G401 (cell line): Measurements from ENCODE around the gene ZNF443. TPM values are rescaled to one million over a fixed set of nuclear protein-coding genes. Genes with fewer than 3 reads are reported as not detected.
"Not testable (repeated sequence)": the region's sequence is repeated elsewhere in the genome, so short reads cannot be mapped to it uniquely, and the experiment has no call there.

Experiments used
- DNase-seq: peaks from one replicate; pipeline ENCODE4 v3.0.0-alpha.2; 2015; ENCODE audit warnings: low spot score
- in situ Hi-C: cut with HindIII; loops from 2 replicates; pipeline ENCODE4 v1.10.0; 2016; ENCODE audit warnings: low sequenced_read_pairs, mixed read lengths
- total RNA-seq: library from RNA; depleted of rRNA; stranded (reverse); fragments of >200 nt; shearing (Covaris generic); gene quantifications from 2 replicates; pipeline ENCODE4 v1.2.3, GENCODE V29; 2014; rRNA removed

Gene ZNF443
- total RNA-seq = 4.9 and 6.3 TPM in 2 replicates

DNA sequence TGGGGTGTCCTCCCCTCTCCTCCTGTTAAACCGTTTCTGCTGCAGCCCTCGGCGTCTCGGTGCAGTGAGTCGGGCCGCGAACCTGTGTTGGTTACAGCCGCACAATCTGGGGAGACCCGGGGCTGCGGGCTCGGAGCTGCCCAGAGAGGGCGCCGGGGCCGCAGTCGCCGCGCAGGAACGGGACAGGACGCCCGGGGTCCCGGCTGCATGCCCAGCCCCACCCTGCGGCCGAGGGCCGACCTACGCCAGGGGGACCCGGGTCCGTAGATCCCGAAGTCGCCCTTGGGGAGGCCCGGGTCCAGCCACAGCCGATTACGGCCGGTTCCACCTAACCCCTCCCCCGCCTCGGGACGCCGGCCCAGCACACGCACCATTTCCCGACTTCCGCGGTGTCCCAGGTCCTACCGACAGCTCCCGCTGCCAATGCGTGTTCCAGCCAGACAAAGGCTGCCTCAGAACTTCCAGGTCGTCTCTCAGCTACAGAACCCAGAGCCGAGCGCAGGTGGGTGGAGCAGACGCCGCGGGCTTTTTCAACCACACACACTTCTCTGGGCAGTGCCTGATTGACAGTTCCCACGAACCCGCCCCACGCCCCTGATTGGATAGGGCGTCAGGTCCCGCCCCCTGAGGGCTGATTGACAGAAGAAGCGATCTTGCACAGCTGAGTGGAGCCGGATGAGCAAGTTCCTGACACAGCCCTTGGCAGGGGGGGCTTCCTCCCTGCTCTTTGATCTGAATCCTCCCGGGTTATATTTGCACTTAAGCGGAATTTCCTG lies at the start of gene ZNF443:
ZNF443 (minus strand) TSS at position 481 of the 776 bp plus-strand sequence; CDS start at position 374, 107 bp downstream.
- peak; percentile 99 for DNase-seq

DNA sequence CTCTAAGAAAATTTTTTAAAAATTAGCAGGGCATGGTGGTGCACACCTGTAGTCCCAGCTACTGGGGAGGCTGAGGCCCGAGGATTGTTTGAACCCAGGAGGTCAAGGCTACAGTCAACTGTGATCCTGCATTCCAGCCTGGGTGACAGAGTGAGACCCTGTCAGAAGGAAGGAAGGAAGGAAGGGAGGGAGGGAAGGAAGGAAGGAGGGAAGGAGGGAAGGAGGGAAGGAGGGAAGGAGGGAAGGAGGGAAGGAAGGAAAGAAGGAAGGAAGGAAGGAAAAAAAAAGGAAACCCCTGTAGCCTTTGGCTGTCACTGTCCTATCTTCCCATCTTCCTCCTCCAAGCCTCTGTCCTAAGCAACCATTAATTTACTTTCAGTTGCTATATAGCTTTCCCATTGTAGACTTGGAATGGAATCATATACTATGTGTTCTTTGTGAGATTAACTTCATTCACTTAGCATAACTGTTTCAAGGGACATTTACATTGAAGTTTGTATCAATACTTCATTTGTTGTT lies 45.5 kb upstream of the ZNF443 start:
- DNase-seq, in situ Hi-C loops: not testable (repeated sequence)

More for the DNA sequence above, at the start of gene ZNF443:
- in situ Hi-C loops = no loop called here

DNA sequence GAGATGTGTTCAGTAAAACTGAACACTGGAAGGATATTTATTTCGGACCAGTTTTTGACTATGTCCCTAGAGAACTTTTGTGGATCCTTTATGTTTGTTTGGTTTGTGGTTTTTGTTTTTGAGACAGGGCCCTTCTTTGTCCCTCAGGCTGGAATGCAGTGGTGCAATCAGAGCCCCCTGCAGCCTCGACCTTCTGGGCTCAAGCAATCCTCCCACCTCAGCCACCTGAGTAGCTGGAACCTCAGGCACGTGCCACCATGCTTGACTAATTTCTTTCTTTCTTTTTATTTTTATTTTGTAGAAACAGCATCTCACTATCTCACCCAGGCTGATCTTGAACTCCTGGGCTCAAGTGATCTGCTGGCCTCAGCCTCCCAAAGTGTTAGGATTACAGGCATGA lies 44.8 kb upstream of the ZNF443 start:
- in situ Hi-C loops = no loop called here
- no peak for DNase-seq

DNA sequence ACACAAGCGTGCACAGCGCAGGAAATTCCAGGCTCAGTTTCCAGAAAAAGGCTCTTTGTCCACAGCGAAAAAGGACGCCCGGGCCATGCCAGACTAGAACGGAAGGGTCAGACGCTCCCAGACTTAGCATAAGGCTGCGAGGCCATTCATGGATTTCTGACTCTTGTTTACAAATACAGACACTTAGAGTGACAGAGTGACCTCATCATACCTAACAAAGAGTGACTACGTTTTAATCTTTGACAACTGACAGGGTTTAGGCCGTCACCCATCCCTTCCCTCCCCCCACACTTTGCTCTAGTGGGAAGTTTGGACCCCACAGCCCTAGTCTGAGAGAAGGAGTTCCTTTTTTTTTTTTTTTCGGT lies 44.2 kb upstream of the ZNF443 start:
- no peak for DNase-seq
- in situ Hi-C loops = no loop called here

DNA sequence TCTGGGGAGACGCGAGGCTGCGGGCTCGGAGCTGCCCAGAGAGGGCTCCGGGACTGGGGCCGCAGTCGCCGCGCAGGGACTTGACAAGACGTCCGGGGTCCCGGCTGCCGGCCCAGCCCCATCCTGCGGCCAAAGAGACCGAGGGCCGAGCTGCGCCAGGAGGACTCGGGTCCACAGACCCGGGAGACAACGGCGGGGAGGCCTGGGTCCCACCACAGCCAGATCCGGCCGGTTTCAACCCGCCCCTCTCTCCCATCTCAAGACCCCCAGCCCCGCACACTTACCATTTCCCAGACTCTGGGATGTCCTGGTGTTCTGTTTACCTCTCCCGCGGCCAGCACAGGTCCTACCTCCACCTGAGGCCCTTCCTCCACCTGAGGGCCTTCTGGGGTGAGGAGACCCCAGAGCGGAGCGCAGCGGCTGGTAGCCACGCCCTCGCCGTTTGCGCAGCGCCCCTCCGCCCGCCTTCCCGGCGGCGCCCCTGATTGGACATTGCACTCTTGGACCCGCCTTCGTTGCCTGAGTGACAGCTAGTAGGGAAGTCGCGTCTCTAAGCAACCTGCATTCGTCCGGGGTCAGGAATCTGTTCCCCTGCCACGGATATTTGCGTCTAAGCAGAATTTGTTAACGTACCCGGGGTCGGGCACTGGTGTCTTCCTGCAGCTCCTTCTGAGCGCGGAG lies 43.7 kb upstream of the ZNF443 start, which contains the start of gene ZNF709:
ZNF709 (minus strand) TSS at position 446 of the 681 bp plus-strand sequence; CDS start at position 287, 159 bp downstream.
- in situ Hi-C loops = no loop called here
- DNase-seq = peak; percentile 96

DNA sequence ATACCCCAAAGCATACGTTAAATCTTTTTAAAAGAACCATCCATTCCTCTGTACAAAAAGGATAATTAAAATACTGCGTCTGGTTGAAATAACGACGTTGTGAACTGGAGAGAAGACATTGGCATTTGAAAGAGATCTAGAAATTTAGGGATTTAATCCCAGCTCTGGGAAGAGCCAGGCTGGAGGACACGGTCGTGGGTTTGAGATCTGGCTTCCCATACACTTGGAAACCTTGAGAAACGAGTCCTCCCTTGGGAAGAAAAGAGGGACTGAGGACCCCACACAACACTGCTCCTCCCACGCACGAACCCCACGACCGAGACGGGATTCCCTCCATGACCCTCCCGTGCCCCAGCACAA lies 43.2 kb upstream of the ZNF443 start:
- no peak for DNase-seq
- in situ Hi-C loops = no loop called here

DNA sequence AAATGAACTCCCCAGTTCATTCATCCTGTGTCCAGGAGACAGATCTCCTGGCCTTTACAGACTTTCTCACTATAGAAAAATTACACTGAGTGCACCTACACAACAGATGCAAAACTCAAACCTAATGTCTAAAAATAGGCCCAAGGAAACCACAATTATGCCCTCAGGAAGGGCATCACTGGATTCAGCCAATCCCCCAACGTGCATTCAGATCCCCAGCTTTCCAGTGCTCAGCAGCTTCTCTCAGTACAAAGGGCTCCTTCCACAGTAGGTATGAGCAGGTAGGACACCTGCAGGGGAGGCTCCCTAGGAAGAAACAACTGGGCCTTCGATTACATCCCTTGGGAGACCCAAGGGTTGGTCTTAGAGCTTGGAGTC lies 41.7 kb upstream of the ZNF443 start:
- no peak for DNase-seq
- in situ Hi-C loops = no loop called here

DNA sequence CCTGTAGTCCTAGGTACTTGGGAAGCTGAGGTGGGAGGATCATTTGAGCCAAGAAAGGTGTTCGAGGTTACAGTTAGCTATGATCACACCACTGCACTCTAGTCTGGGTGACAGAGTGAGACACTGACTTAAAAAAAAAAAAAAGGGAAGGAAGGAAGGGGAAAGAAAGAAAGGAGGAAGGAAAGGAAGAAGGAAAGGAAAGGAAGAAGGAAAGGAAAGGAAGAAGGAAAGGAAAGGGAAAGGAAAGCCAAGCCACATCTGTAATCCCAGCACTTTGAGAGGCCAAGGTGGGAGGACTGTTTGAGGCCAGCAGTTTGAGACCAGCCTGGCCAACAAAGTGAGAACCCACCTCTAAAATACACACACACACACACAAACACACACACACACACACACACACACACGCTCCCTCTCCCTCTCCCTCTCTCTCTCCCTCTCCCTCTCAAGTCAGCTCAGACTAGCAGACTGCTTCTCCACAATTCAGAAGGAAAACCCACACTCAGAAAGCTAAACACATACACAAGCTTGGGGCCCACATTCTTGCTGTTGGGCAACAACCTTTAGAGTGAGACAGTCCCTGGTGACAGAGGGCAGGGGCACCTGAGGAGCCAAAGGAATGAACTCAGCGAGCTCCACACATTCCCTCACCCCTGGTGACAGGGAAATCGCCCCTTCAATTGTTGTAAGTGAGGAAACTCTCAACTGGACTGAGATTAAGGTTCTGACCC lies 41.1 kb upstream of the ZNF443 start:
- no peak for DNase-seq
- in situ Hi-C loops = no loop called here

DNA sequence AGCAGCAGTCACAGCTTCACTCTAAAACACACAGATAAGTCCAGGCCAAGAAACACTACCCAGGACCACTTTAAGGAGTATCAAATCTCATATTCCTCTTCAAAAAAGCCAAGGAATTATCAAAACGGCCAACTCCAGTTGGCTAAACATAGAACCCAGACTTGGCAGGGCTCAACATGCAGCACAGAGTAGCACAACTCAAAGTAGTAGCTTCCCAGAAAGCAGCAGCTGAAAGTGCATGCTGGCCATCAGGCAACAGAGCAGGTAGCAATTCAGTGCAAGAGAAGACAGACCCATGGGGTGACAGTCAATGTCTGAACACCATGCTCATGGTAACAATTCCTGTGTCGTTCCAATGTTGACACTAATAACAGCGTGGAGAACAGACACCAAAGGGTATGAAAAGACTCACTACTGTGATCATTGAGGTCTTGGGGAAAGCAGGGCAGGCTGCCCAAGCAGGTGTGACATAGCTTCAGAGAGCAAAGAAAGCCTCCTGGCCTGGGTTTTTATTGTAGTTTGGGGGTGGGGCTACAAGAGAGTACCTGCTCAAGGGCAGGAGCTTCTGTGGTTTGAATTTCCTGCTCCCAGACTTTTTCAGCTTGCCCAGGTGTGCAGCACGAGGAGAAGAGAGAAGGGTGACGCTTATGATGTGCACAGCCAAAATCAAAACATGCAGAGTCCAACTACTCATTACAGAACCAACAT lies 37.6 kb upstream of the ZNF443 start:
- in situ Hi-C loops = no loop called here
- DNase-seq = no peak

DNA sequence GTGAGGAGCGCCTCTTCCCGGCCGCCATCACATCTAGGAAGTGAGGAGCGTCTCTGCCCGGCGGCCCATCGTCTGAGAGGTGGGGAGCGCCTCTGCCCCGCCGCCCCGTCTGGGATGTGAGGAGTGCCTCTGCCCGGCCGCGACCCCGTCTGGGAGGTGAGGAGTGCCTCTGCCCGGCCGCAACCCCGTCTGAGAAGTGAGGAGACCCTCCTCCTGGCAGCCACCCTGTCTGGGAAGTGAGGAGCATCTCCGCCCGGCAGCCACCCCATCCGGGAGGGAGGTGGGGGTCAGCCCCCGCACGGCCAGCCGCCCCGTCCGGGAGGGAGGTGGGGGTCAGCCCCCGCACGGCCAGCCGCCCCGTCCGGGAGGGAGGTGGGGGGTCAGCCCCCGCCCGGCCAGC lies 26.8 kb upstream of the ZNF443 start:
- in situ Hi-C loops, DNase-seq: not testable (repeated sequence)

DNA sequence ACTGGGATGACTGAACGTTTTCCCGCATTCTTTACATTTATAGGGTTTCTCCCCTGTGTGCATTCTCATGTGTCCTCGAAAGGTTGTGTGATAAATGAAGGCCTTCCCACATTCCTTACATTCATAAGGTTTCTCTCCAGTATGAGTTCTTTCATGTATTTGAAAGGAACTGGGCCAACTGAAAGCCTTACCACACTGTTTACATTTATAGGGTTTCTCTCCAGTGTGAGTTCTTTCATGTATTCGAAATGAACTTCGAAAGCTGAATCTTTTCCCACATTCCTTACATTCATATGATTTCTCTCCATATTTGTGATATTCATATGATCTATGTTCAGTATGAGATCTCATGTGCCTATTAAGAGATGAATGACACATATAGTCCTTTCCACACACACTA lies 24.4 kb upstream of the ZNF443 start:
- in situ Hi-C loops = no loop called here
- no peak for DNase-seq

DNA sequence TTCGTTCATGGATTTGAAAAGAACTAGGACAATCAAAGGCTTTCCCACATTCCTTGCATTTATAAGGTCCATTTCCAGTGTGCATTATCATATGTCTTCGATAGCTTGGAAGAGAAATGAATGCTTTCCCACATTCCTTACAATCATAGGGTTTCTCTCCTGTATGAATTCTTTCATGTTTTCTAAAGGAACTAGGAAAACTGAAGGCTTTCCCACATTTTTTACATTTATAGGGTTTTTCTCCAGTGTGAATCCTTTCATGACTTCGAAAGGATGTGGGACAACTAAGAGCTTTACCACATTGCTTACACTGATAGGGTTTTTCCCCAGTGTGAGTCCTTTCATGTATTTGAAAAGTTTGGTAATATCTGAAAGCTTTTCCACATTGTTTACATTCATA lies 23.9 kb upstream of the ZNF443 start:
- in situ Hi-C loops = no loop called here

DNA sequence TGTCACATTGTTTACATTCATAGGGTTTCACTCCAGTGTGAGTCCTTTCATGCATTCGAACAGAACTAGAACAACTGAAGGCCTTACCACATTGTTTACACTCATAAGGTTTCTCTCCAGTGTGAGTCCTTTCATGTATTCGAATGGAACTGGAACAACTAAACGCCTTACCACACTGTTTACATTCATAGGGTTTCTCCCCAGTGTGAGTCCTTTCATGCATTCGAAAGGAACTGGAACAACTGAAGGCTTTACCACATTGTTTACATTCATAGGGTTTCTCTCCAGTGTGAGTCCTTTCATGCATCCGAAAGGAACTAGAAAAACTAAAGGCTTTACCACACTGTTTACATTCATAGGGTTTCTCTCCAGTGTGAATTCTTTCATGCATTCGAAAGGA lies 23.3 kb upstream of the ZNF443 start:
- in situ Hi-C loops, DNase-seq: not testable (repeated sequence)

More for the DNA sequence above, 23.9 kb upstream of the ZNF443 start:
- DNase-seq = no peak

DNA sequence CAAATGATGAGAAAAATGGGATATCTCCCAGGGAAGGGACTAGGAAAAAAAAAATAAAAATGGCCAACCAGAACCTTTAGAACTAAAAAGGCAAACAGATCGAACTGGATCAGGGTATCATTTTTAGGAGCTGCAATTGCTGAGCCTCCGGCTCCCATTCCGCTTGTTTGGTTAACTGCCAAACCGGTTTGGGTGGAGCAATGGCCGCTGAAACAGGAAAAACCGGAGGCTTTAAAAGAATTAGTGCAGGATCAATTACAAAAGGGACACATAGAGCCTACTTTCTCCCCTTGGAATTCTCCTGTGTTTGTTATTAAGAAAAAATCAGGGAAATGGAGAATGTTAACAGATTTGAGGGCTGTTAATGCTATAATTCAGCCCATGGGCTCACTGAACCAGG lies 12.7 kb upstream of the ZNF443 start:
- in situ Hi-C loops = no loop called here
- DNase-seq = no peak

DNA sequence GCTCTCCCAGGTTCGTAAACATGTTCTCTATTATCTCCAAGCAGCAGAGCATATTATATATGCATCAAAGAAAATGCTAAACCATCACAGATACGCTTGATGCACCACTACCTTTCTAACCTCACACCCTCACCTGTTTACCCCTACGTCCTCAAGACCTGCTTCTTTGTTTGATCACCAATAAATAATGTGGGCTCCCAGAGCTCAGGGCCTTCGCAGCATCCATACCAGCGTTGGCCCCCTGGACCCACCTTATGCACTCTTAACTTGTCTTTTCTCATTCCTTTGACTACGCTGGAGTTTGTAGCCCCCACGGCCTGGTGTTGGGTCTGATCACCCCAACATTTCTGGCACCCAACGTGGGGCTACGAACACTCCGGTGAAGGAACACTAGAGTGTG lies 10.0 kb upstream of the ZNF443 start:
- DNase-seq = no peak
- in situ Hi-C loops = no loop called here

DNA sequence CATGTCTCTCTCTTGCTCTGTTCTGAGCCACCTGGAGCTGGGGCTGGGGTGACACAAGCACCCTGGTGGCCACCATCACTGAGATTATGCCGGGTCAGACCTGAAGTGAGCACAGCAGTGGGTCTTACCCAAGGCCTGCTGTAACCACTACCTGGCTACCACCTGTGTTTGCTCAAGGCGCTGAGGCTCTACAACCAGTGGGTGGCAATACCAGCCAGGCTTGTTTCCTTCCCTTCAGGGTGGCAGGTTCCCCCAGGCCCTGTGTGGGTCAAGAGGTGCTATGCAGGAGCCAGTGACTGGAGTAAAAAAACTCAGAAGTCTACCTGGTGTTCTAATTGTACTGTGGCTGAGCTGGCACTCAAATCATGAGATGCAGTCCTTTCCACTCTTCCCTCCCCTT lies 8.0 kb upstream of the ZNF443 start:
- DNase-seq = no peak
- in situ Hi-C loops = no loop called here

DNA sequence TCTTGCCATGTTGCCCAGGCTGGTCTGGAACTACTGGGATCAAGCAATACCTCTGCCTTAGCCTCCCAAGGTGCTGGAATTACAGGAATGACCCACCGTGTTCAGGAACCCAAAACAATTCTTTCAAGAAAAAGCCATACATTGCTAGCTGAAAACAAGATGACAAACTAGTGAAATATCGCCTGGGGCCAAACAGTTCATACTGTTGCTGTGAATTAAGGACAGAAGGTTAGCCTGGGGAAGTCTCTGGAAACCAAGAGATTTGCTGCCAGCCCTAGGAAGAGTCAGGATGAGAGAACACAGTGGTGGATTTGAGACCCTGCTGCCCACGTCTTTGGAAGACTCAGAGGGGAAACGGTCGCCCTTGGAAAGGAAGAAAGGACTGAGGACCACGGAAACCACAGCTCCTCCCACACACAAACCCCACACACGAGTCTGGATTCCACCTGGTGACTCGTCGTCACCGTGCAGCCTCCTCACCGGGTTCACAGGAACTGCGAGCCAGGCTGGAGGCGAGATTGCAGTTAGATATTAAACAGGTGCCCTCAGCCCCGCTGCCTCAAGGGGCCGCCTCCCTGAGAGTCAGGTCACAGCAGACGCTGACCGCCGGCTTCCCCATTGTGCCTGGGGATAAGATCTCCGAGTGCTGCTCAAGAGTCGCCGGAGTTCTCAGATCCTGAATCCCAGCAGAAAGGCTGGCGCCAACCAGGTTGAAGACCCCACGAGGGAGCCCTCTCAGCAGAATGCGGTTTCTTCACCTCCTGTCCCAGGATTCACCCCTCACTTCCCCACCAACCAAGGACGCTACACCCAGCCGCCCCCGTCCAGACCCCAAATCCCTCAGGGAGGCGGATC lies 908 bp downstream of the ZNF443 start:
- DNase-seq = peak; percentile 13
- in situ Hi-C loops = not testable (repeated sequence)

DNA sequence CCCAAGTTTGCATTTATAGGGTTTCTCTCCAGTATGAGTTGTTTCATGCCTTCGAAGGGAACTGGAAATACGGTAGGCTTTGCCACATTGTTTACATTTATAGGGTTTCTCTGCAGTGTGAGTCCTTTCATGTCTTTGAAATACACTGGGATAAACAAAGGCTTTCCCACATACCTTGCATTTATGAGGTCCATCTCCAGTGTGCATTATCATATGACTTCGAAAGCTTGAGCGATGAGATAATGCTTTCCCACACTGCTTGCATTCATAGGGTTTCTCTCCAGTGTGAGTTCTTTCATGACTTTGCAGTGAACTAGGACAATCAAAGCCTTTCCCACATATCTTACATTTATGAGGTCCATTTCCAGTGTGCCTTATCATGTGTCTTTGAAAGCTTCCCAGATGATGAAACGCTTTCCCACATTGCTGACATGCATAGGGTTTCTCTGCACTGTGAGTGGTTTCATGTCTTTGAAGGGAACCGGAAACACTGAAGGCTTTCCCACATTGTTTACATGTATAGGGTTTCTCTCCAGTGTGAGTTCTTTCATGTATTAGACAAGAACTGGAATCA lies 10.0 kb downstream of the ZNF443 start:
- in situ Hi-C loops, DNase-seq: not testable (repeated sequence)
